A673 (cell line): ENCODE data around the gene CBLN3. TPM values are rescaled to one million over a fixed set of nuclear protein-coding genes. Genes with fewer than 3 reads are reported as not detected.

Experiments
- BruUV-seq: library from RNA; stranded (reverse); fragments of 400-500 nt; replicated peaks from 2 replicates; lab custom pipeline; 2021; lab: Mats Ljungman, UMichigan
- CTCF ChIA-PET: fragments of 300-600 bp; sonication (Branson Sonifier 250); formaldehyde crosslinking; loops from one replicate; lab custom pipeline; 2022; ENCODE audit warnings: antibody characterized with exemption; lab: Charles Lee
- POLR2A ChIA-PET: fragments of 300-600 bp; sonication (Branson Sonifier 250); formaldehyde crosslinking; loops from one replicate; lab custom pipeline; 2022; ENCODE audit warnings: antibody characterized with exemption; ENCODE audit not compliant: low non-redundant PET; lab: Charles Lee
- DNase-seq: peaks from one replicate; pipeline ENCODE4 v3.0.0-alpha.2; 2015; ENCODE audit warnings: low spot score
- H3K27ac ChIP-seq: fragments of 200-600 bp; sonication (generic); 2 replicates; pipeline ENCODE4 v1.5.1; 2016; ENCODE audit warnings: mixed run types, low read depth, mild to moderate bottlenecking, mixed read lengths, antibody characterized with exemption, low read length; ENCODE audit not compliant: poor library complexity, severe bottlenecking
- H3K27me3 ChIP-seq: fragments of 200-600 bp; sonication (generic); replicated peaks from 2 replicates; pipeline ENCODE4 v1.6.1; 2017; ENCODE audit warnings: mixed run types, low read depth, mild to moderate bottlenecking, mixed read lengths, antibody characterized with exemption, low read length; ENCODE audit not compliant: insufficient read depth, poor library complexity
- H3K36me3 ChIP-seq: fragments of 200-600 bp; sonication (generic); 2 replicates; pipeline ENCODE4 v1.6.1; 2016; ENCODE audit warnings: mixed run types, mild to moderate bottlenecking, mixed read lengths, antibody characterized with exemption, low read length; ENCODE audit not compliant: insufficient read depth, poor library complexity, severe bottlenecking
- H3K4me1 ChIP-seq: fragments of 200-600 bp; sonication (generic); 2 replicates; pipeline ENCODE4 v1.6.1; 2017; ENCODE audit warnings: mixed run types, mild to moderate bottlenecking, mixed read lengths, antibody characterized with exemption, low read length; ENCODE audit not compliant: insufficient read depth, poor library complexity, severe bottlenecking
- H3K4me3 ChIP-seq: fragments of 200-600 bp; sonication (generic); 2 replicates; pipeline ENCODE4 v1.5.1; 2016; ENCODE audit warnings: low read depth, mixed run types, mild to moderate bottlenecking, mixed read lengths, low read length; ENCODE audit not compliant: poor library complexity, severe bottlenecking
- H3K9me3 ChIP-seq: fragments of 200-600 bp; sonication (generic); 2 replicates; pipeline ENCODE4 v1.6.1; 2016; ENCODE audit warnings: mixed run types, low read depth, mild to moderate bottlenecking, mixed read lengths, antibody characterized with exemption, low read length; ENCODE audit not compliant: poor library complexity, severe bottlenecking
- EZH2 ChIP-seq: fragments of 200-600 bp; sonication (generic); IDR thresholded peaks from 2 replicates; pipeline ENCODE4 v1.6.1; 2017; ENCODE audit warnings: borderline replicate concordance, low read depth, mild to moderate bottlenecking, mixed read lengths, antibody characterized with exemption, low read length; ENCODE audit not compliant: poor library complexity, severe bottlenecking
- intact Hi-C: fragments of 100-400 bp; cut with micrococcal nuclease; formaldehyde crosslinking; loops from one replicate; pipeline ENCODE4 v1.10.0; 2022; ENCODE audit not compliant: unreplicated experiment
- total RNA-seq: library from RNA; stranded (reverse); gene quantifications from 2 replicates; pipeline ENCODE4 v1.2.3, GENCODE V29; 2021
- TF ChIP-seq, protein P1 (sequence below): fragments of 300-800, 200-600 bp; sonication (generic); conservative IDR thresholded peaks from 2 replicates; pipeline ENCODE4 v1.5.1; 2017; ENCODE audit warnings: low read depth, mild to moderate bottlenecking, antibody characterized with exemption, low read length, moderate library complexity, mixed read lengths

The CBLN3 gene
- total RNA-seq, 1 experiment from 2014 or later: 0.80 TPM

DNA sequence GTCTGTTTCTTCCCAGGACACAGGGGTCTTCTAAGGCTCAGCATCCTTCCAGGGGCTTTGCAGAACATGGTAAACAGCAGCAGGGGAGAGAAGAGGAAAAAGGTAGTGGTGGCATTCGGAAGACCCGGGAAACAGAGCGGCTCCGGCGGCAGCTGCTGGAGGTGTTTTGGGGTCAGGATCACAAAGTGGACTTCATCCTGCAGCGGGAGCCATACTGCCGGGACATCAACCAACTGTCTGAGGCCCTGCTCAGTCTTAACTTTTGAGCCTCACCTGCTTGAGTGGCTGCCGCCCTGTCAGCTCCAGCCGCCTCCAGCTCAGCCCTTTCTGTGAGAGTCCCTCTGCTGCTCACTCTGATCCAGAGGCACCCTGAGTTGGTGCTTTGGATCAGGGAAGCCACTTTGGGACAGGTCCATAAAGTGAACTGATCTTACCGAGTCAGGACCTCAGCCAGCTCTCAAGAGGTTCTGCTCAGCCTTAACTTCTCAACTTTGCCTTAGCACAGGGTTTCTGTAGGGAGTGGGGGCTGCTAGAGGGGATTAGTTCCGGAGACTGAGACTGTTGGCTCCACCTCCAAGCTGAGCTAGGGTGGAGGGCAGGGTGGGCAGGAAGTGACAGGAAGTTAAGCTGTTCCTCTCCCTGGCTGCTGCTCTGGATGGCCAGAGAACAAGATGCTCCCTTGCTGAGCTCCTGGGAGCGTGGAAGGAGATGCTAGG is 7.7 kb upstream of the CBLN3 start:
- TF ChIP-seq EZH2: no peak
- TF ChIP-seq, protein P1, sequence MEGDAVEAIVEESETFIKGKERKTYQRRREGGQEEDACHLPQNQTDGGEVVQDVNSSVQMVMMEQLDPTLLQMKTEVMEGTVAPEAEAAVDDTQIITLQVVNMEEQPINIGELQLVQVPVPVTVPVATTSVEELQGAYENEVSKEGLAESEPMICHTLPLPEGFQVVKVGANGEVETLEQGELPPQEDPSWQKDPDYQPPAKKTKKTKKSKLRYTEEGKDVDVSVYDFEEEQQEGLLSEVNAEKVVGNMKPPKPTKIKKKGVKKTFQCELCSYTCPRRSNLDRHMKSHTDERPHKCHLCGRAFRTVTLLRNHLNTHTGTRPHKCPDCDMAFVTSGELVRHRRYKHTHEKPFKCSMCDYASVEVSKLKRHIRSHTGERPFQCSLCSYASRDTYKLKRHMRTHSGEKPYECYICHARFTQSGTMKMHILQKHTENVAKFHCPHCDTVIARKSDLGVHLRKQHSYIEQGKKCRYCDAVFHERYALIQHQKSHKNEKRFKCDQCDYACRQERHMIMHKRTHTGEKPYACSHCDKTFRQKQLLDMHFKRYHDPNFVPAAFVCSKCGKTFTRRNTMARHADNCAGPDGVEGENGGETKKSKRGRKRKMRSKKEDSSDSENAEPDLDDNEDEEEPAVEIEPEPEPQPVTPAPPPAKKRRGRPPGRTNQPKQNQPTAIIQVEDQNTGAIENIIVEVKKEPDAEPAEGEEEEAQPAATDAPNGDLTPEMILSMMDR: no peak
- Histone ChIP-seq H3K9me3 (no peaks in the 10 kb centered on the region), H3K27ac (peak overlapping the region; percentile 62), H3K4me3 (no peak overlapping the region), H3K4me1 (peaks cover 20% of the 10 kb centered on the region), H3K27me3 (no peaks in the 10 kb centered on the region), H3K36me3 (peaks cover 71% of the 10 kb centered on the region)
- no TSS peak for BruUV-seq
- intact Hi-C loops: loop anchor here (10.0 kb wide), 1 partner anchor 422 kb away; no protein-coding TSS in a partner anchor
- DNase-seq: peak; percentile 24
- POLR2A ChIA-PET: interaction anchor here (0.7 to 0.9 kb wide), 2 partner anchors 23 to 104 kb away, joined by 3 to 4 read pairs; no protein-coding TSS in a partner anchor
- CTCF ChIA-PET: interaction anchor here (1.2 to 3.6 kb wide), 4 partner anchors 104 to 194 kb away, joined by 3 to 27 read pairs (median 6); partner anchors contain the start of gene TINF2

DNA sequence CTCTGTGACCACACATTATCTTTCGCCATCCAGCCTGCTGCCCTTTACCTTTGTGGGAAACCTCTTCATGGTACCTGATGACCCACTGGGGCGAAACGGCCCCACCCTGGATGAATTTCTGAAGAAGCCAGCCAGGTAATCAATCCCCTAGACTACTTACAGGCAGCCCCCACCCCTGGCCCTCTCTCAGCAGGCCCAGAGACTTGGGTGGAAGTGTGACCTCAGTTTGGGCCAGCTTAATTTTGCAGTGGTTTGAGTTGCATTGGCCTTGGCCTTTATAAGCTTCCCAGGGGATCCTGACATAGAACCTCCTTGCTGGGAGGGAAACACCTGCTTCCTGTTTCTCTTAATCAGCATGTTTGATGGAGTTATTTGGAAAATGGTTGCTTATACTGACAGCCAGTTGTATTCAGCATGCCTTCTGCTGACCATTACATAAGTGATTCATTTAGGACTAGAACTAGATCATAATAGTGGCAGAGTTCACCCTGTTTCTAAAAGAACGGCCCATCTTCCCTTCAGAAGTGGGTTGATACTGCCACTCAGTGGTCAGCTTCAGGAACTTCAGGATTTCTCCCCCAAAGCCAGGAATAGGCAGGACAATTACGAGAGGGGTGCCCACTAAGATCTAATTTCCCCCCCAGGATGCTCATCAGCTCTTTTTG is 7.0 kb upstream of the CBLN3 start:
- no peaks in the 10 kb centered on the region for H3K27me3 ChIP-seq
- no peak overlapping the region for H3K4me3 ChIP-seq
- intact Hi-C loops: loop anchor here (1.0 to 10.0 kb wide), 2 partner anchors 103 to 422 kb away; no protein-coding TSS in a partner anchor
- no peak for TF ChIP-seq EZH2
- TF ChIP-seq, protein P1: peak; percentile 79
- peak overlapping the region; percentile 9 for H3K27ac ChIP-seq
- no TSS peak for BruUV-seq
- CTCF ChIA-PET: interaction anchor here (0.6 to 3.6 kb wide), 6 partner anchors 13 to 193 kb away, joined by 3 to 27 read pairs (median 4); partner anchors contain the start of gene TINF2
- H3K4me1 ChIP-seq: peaks cover 19% of the 10 kb centered on the region
- POLR2A ChIA-PET: interaction anchor here (0.7 to 0.9 kb wide), 2 partner anchors 23 to 103 kb away, joined by 3 to 4 read pairs; no protein-coding TSS in a partner anchor
- H3K9me3 ChIP-seq: no peaks in the 10 kb centered on the region
- DNase-seq: peak; percentile 71
- H3K36me3 ChIP-seq: peaks cover 74% of the 10 kb centered on the region

DNA sequence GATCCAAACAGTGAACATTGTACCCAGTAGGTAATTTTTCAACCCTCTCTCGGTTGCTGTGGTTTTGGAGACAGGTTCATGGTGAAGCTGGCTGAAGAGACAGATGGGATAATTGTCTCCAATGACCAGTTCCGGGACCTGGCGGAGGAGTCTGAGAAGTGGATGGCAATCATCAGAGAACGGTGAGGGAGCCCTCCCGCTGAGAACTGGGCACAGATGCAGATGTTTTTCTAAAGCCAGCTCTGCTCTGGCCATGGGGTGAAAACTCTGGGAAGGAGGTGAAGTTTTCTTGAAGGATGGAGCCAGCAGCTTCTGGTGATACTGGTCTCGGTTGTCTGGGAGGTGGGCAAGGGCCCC is 6.5 kb upstream of the CBLN3 start:
- Histone ChIP-seq H3K4me3 (no peak overlapping the region), H3K36me3 (peaks cover 70% of the 10 kb centered on the region), H3K4me1 (peaks cover 19% of the 10 kb centered on the region), H3K27me3 (no peaks in the 10 kb centered on the region), H3K9me3 (no peaks in the 10 kb centered on the region), H3K27ac (peak overlapping the region; percentile 9)
- TF ChIP-seq, protein P1: no peak
- TF ChIP-seq EZH2: no peak
- CTCF ChIA-PET: interaction anchor here (0.6 to 3.6 kb wide), 5 partner anchors 13 to 193 kb away, joined by 3 to 27 read pairs (median 5); partner anchors contain the start of gene TINF2
- BruUV-seq: no TSS peak
- no peak for DNase-seq
- intact Hi-C loops: loop anchor here (1.0 to 10.0 kb wide), 2 partner anchors 103 to 421 kb away; no protein-coding TSS in a partner anchor
- POLR2A ChIA-PET: no interaction called here
